DOHH2 (cell line): Measurements from ENCODE around the gene MACROD2.

Source experiments
- H3F3A ChIP-seq: fragments of 200-600 bp; sonication (generic), shearing (Covaris generic); 2 replicates; pipeline ENCODE4 v1.6.0; 2016; ENCODE audit warnings: antibody characterized with exemption, mild to moderate bottlenecking; ENCODE audit not compliant: control insufficient read depth, insufficient read depth
- H3K27ac ChIP-seq: fragments of 200-600 bp; sonication (generic); 2 replicates; pipeline ENCODE4 v1.5.1; 2014; ENCODE audit warnings: low read depth, mild to moderate bottlenecking, low read length, moderate library complexity
- H3K27me3 ChIP-seq: fragments of 200-600 bp; sonication (generic); 2 replicates; pipeline ENCODE4 v1.6.1; 2014; ENCODE audit warnings: mild to moderate bottlenecking, low read length, mixed read lengths; ENCODE audit not compliant: control insufficient read depth
- H3K36me3 ChIP-seq: fragments of 200-600 bp; sonication (generic); 2 replicates; pipeline ENCODE4 v1.6.1; 2014; ENCODE audit warnings: mild to moderate bottlenecking, low read length, moderate library complexity, mixed read lengths; ENCODE audit not compliant: control insufficient read depth
- H3K4me1 ChIP-seq: fragments of 200-600 bp; sonication (generic); 2 replicates; pipeline ENCODE4 v1.6.1; 2014; ENCODE audit warnings: mild to moderate bottlenecking, low read length, mixed read lengths; ENCODE audit not compliant: control insufficient read depth
- H3K4me2 ChIP-seq: fragments of 200-600 bp; sonication (generic); 2 replicates; pipeline ENCODE4 v1.6.0; 2014; ENCODE audit warnings: mild to moderate bottlenecking, low read length, moderate library complexity
- H3K4me3 ChIP-seq: fragments of 200-600 bp; sonication (generic); 2 replicates; pipeline ENCODE4 v1.5.1; 2014; ENCODE audit warnings: mild to moderate bottlenecking, low read length, mixed read lengths
- H3K79me2 ChIP-seq: fragments of 200-600 bp; sonication (generic); 2 replicates; pipeline ENCODE4 v1.6.1; 2014; ENCODE audit warnings: mild to moderate bottlenecking, low read length, mixed read lengths; ENCODE audit not compliant: control insufficient read depth
- H3K9me2 ChIP-seq: fragments of 200-600 bp; sonication (generic); replicated peaks from 2 replicates; pipeline ENCODE4 v1.6.1; 2014; ENCODE audit warnings: mild to moderate bottlenecking, low read length, mixed read lengths; ENCODE audit not compliant: control insufficient read depth
- H3K9me3 ChIP-seq: fragments of 200-600 bp; sonication (generic); 2 replicates; pipeline ENCODE4 v1.6.1; 2014; ENCODE audit warnings: antibody characterized with exemption, low read length, mixed read lengths; ENCODE audit not compliant: control insufficient read depth, insufficient read depth
- H4K20me1 ChIP-seq: fragments of 200-600 bp; sonication (generic); 2 replicates; pipeline ENCODE4 v1.6.0; 2014; ENCODE audit warnings: low read depth, mild to moderate bottlenecking, antibody characterized with exemption, low read length, moderate library complexity; ENCODE audit not compliant: control insufficient read depth, insufficient read depth
- CTCF ChIP-seq: fragments of 200-600 bp; sonication (generic); IDR thresholded peaks from one replicate; pipeline ENCODE4 v1.5.1; 2014; ENCODE audit warnings: antibody characterized with exemption, mild to moderate bottlenecking, low read depth, low read length; ENCODE audit not compliant: poor library complexity, severe bottlenecking
- EZH2phosphoT487 ChIP-seq: fragments of 200-600 bp; sonication (generic); IDR thresholded peaks from 2 replicates; pipeline ENCODE4 v1.6.1; 2017; ENCODE audit warnings: borderline replicate concordance, mild to moderate bottlenecking, antibody characterized with exemption, low read length, moderate library complexity, mixed read lengths

MACROD2 gene

GRCh38 chr20:15832512-15832911, 1837.2 kb downstream of the MACROD2 start:
- no peaks in the 10 kb centered on the region for H3F3A ChIP-seq
- no peaks in the 10 kb centered on the region for H3K79me2 ChIP-seq
- H3K27ac ChIP-seq, result no peak overlapping the region
- H4K20me1 ChIP-seq, result no peaks in the 10 kb centered on the region
- H3K4me1 ChIP-seq, result no peaks in the 10 kb centered on the region
- no peaks in the 10 kb centered on the region for H3K27me3 ChIP-seq
- no peaks in the 10 kb centered on the region for H3K36me3 ChIP-seq
- no peak overlapping the region for H3K4me3 ChIP-seq
- TF ChIP-seq CTCF (no peak), EZH2phosphoT487 (no peak)
- H3K4me2 ChIP-seq, result no peak overlapping the region
- H3K9me2 ChIP-seq, result no peaks in the 10 kb centered on the region
- no peaks in the 10 kb centered on the region for H3K9me3 ChIP-seq

- no peaks in the 10 kb centered on the region for H3K79me2 ChIP-seq
- no peaks in the 10 kb centered on the region for H4K20me1 ChIP-seq
- no peaks in the 10 kb centered on the region for H3K4me1 ChIP-seq
- H3K4me3 ChIP-seq, result no peak overlapping the region
- no peaks in the 10 kb centered on the region for H3K9me3 ChIP-seq
- no peak overlapping the region for H3K27ac ChIP-seq
- no peaks in the 10 kb centered on the region for H3K27me3 ChIP-seq
- no peaks in the 10 kb centered on the region for H3F3A ChIP-seq
- H3K9me2 ChIP-seq, result no peaks in the 10 kb centered on the region
- TF ChIP-seq EZH2phosphoT487, result no peak
- TF ChIP-seq CTCF, result no peak
- no peaks in the 10 kb centered on the region for H3K36me3 ChIP-seq
- H3K4me2 ChIP-seq, result no peak overlapping the region
Measured at GRCh38 chr20:15834857-15835256, 1839.5 kb downstream of the MACROD2 start.

- no peak overlapping the region for H3K4me3 ChIP-seq
- no peaks in the 10 kb centered on the region for H3K36me3 ChIP-seq
- H3K4me1 ChIP-seq, result no peaks in the 10 kb centered on the region
- no peaks in the 10 kb centered on the region for H3K9me3 ChIP-seq
- no peak overlapping the region for H3K27ac ChIP-seq
- H3K4me2 ChIP-seq, result no peak overlapping the region
- H4K20me1 ChIP-seq, result no peaks in the 10 kb centered on the region
- TF ChIP-seq CTCF, result no peak
- TF ChIP-seq EZH2phosphoT487, result no peak
- H3F3A ChIP-seq, result no peaks in the 10 kb centered on the region
- H3K9me2 ChIP-seq, result no peaks in the 10 kb centered on the region
- no peaks in the 10 kb centered on the region for H3K27me3 ChIP-seq
- H3K79me2 ChIP-seq, result no peaks in the 10 kb centered on the region
Measured at GRCh38 chr20:15835811-15836210, 1840.5 kb downstream of the MACROD2 start.

- H3K4me1 ChIP-seq, result no peaks in the 10 kb centered on the region
- H3K9me2 ChIP-seq, result no peaks in the 10 kb centered on the region
- H3K4me3 ChIP-seq, result no peak overlapping the region
- no peaks in the 10 kb centered on the region for H3K9me3 ChIP-seq
- H3F3A ChIP-seq, result no peaks in the 10 kb centered on the region
- H3K36me3 ChIP-seq, result no peaks in the 10 kb centered on the region
- no peaks in the 10 kb centered on the region for H4K20me1 ChIP-seq
- no peak for TF ChIP-seq CTCF
- H3K27ac ChIP-seq, result no peak overlapping the region
- no peaks in the 10 kb centered on the region for H3K27me3 ChIP-seq
- no peak overlapping the region for H3K4me2 ChIP-seq
- H3K79me2 ChIP-seq, result no peaks in the 10 kb centered on the region
Measured at GRCh38 chr20:15836634-15837033, 1841.3 kb downstream of the MACROD2 start.
